HG03196 (cell line): Measurements from ENCODE around the gene JMJD8.
A peak's percentile ranks its signal among the peaks of the same experiment; 100 is the strongest.
"Not testable (repeated sequence)": the region's sequence is repeated elsewhere in the genome, so short reads cannot be mapped to it uniquely, and the experiment has no call there.

Source experiments
- ATAC-seq: cut with Tn5 transposase; IDR thresholded peaks from one replicate; pipeline ENCODE4 v1.9.1; 2021; ENCODE audit not compliant: unreplicated experiment

The JMJD8 gene

GRCh38 chr16:693364-693763, 9.2 kb upstream of the JMJD8 start:
- no peak for ATAC-seq

GRCh38 chr16:692356-693108, 8.4 kb upstream of the JMJD8 start:
- ATAC-seq = no peak

- not testable (repeated sequence) for ATAC-seq
These were observed 7.1 kb upstream of the JMJD8 start for GRCh38 chr16:691242-691641.

- ATAC-seq = no peak
These were observed 5.2 kb upstream of the JMJD8 start for GRCh38 chr16:689175-689897.

GRCh38 chr16:687499-687898, 3.4 kb upstream of the JMJD8 start:
- ATAC-seq = no peak

- no peak for ATAC-seq
These were observed 2.5 kb upstream of the JMJD8 start for GRCh38 chr16:686459-687260.

DNA sequence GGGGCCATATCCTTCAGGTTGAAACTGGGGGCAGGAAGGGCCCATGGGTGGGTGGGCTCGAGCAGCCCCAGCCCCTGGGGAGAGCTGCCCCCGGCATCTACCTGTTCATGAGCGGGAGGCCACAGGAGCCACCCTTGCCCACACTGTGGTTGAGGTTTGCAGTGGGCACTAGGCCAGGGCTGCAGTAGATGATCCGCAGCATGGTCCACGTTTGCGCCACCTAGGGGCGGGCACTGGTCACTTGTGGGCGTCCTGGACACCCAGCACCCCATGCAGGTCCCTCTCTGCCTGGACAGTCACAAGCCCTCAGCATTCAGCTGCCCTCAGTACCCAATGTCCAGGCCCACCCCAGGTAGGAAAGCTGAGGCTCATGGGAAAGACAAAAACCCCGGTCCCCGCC, 1.8 kb upstream of the JMJD8 start:
- ATAC-seq = no peak

GRCh38 chr16:684961-685696, 995 bp upstream of the JMJD8 start:
- no peak for ATAC-seq

DNA sequence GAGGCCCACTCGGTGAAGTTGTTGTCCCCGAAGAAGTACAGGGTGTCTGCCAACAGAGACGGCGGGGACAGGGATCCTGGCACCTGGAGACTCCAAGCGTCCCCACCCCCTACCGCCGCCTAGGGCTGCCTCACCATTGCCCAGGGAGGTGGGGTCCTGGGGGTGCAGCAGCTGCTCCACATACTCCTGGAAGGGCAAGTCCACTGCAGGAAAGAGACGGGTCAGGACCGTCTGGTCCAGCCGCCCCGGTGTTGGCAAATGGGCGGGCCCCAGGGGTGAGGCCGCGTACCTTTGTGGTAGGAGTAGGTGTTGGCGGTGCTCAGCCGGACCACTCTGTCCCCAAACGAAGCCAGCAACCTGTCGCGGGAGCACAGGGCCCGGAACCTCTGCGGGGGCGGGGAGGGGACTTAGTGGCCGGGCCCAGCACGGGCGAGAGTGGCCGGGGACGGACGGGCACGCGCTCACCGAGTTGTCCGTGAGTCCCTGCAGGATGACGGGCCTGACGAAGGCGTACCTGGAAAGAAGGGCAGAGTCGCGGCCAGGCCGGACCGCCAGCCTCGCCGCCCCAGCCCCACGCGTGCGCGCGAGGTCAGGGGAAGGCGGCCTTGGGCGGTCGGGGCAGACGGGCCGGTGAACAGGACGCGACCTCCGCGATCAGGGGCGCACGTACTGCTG, 601 bp downstream of the JMJD8 start:
- ATAC-seq = no peak

GRCh38 chr16:682493-683395, 1.4 kb downstream of the JMJD8 start:
- ATAC-seq = no peak

GRCh38 chr16:681746-682427, 2.2 kb downstream of the JMJD8 start:
- ATAC-seq = no peak

GRCh38 chr16:680967-681745, 3.0 kb downstream of the JMJD8 start:
- no peak for ATAC-seq

DNA sequence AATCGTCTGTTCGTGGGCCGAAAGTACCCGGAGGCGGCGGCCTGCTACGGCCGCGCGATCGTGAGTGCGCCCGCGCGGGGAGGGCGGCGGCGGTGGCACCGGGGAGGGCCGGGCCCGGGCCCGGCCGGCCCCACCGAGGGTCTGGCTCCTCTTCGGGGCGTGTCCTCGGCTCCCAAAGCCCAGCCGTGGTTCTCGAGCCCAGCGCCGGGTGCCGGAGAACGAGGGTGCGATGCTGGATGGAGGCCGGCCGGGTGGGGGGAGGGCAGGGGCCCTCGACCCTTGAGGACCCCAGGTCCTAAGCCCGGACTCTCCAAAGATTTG, 3.5 kb downstream of the JMJD8 start:
- ATAC-seq = no peak

- ATAC-seq = peak; percentile 28
These were observed 4.1 kb downstream of the JMJD8 start, which contains the start of gene STUB1 for GRCh38 chr16:679814-680624. Gene STUB1, plus strand, starts transcription at chr16:680410. Its CDS starts 116 bp downstream, at chr16:680526.

DNA sequence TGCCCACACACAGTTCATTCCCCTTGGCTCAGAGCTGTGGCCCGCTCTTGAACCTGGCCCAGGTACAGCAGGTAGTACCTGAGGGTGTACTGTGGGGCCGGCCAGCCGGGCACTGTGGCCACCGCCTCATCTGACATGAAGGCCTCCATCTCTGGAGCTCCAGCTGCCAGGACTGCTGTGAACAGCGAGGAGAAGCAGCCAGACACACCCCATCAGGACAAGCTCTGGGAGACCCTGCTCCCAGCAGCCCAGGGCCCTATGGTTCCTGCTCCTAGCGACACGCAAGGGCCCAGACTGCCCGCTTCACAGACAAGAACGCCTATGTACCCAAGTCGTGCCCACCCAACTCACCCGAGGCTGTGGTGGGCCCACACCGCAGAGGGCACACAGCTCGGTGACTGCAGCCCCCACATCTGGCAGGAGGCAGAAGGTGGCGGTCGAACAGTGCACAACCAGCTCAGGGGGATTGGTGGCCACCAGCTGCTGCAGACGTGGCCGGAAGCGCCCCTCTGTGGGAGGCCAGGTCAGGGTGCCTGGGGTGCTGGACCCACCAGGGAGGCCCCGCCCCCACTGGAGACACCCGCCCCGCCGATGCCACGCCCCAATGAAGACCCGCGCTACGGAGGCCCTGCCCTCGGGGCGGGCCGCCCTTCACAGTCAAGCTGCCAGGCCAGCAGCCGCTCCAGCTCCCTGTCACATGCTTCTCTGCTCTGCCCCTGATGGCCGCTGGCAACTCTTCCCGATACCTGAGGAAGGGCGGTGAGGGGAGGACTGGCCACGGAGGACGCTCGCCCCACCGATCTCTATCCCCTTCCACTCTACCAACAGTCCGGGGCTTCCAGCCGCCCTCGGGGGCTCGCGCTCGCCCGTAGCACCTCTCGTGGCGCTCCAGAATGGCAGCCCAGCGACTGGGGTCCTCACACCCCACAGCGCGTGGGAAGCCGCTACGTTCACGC, 5.0 kb downstream of the JMJD8 start:
- ATAC-seq = no peak

GRCh38 chr16:678209-678857, 5.8 kb downstream of the JMJD8 start:
- ATAC-seq = no peak
